ENCODE measurements around the gene AP1S2. TPM values are rescaled to one million over a fixed set of nuclear protein-coding genes. Genes with fewer than 3 reads are reported as not detected.

The AP1S2 gene
- total and polyA plus RNA-seq, 2 of the 13 experiments (the other 11 are each of a cell fraction or from before 2014, with no cell fraction given), result 10.1 to 18.8 TPM

- no peak for TF ChIP-seq MEF2D (CRISPR knock-in tag; IDR thresholded peaks at IDR 0.05)
These were observed 31.7 kb downstream of the AP1S2 start (continued) for GRCh38 chrX:15822922-15823321.

DNA sequence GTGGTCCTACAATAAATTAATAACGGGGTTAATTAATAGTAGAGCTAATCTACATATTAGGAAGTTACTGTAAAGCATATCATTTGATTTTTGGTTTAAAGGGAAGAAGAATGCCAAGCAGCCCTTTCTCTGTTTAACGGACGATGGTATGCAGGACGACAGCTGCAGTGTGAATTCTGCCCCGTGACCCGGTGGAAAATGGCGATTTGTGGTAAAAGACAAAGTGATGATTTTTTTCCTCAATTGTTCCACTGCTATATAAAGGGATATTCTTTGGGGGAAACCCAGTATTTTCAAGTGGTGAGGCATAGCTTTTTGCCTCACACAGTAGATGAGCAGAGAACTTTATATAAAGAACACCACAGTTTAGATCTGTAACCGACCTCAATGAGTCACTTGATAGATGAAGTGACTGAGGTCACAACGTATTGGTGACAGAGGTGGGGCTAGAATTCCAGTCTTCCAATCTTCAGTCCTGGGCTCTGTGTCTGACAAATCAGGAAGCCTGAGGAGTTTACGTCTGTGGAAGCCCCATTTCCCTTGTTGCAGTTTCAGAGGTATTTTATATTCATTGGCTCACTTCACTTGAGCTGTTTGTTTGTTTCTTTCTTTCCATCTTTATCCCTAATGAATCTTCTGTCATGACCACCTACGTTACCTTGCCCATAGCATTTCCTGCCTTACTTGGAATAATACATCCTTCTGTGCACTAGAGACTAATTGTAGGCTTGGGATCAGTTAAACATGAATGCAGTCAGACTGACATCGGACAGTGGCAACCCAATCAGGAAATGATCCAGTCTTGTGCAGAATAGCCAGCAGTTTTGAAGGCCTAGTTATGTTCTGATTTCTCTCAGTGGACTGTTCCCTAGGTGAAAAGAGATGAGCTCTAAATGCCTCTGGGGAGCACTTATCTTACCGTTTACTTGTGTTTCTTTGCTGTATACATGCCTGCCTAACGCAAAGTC is 34.2 kb downstream of the AP1S2 start:
- POLR2A ChIA-PET, result no interaction called here
- DNase-seq (ENCODE audit: low spot score) (no peak), FAIRE-seq (no peak), ATAC-seq (no peak)
- intact Hi-C loops (cut with micrococcal nuclease; ENCODE audit: unreplicated experiment) (no loop called here), in situ Hi-C loops (cut with HindIII; ENCODE audit: extremely low pct_ligation_motif_present, low pct_unique_long_range_greater_than_20kb) (no loop called here)
- no peaks in the 10 kb centered on the region for H3K27me3 ChIP-seq (ENCODE audit: control insufficient read depth in 1 of 2, insufficient read depth in 2 of 2, low read length in 2 of 2)
- no peak overlapping the region for H3K9ac ChIP-seq (ENCODE audit: insufficient read depth, low read depth, low read length)
- CTCF ChIA-PET (ENCODE audit: low intra/inter-chr PET ratio, low total read pairs), result no interaction called here
- TF ChIP-seq SRSF9 (IDR thresholded peaks at IDR 0.05; ENCODE audit: borderline replicate concordance, insufficient read depth, low read depth, low read length, poor library complexity, severe bottlenecking) (no peak), PHF5A (CRISPR knock-in tag; IDR thresholded peaks at IDR 0.05; ENCODE audit: low read depth, unreplicated experiment) (no peak), ELK4 (CRISPR knock-in tag; IDR thresholded peaks at IDR 0.05; ENCODE audit: borderline replicate concordance) (no peak)
- TF ChIP-seq, protein P1, sequence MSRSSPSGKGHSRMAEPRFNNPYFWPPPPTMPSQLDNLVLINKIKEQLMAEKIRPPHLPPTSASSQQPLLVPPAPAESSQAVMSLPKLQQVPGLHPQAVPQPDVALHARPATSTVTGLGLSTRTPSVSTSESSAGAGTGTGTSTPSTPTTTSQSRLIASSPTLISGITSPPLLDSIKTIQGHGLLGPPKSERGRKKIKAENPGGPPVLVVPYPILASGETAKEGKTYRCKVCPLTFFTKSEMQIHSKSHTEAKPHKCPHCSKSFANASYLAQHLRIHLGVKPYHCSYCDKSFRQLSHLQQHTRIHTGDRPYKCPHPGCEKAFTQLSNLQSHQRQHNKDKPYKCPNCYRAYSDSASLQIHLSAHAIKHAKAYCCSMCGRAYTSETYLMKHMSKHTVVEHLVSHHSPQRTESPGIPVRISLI (CRISPR knock-in tag; IDR thresholded peaks at IDR 0.05; ENCODE audit: borderline replicate concordance), result no peak
- TF ChIP-seq, protein P2, sequence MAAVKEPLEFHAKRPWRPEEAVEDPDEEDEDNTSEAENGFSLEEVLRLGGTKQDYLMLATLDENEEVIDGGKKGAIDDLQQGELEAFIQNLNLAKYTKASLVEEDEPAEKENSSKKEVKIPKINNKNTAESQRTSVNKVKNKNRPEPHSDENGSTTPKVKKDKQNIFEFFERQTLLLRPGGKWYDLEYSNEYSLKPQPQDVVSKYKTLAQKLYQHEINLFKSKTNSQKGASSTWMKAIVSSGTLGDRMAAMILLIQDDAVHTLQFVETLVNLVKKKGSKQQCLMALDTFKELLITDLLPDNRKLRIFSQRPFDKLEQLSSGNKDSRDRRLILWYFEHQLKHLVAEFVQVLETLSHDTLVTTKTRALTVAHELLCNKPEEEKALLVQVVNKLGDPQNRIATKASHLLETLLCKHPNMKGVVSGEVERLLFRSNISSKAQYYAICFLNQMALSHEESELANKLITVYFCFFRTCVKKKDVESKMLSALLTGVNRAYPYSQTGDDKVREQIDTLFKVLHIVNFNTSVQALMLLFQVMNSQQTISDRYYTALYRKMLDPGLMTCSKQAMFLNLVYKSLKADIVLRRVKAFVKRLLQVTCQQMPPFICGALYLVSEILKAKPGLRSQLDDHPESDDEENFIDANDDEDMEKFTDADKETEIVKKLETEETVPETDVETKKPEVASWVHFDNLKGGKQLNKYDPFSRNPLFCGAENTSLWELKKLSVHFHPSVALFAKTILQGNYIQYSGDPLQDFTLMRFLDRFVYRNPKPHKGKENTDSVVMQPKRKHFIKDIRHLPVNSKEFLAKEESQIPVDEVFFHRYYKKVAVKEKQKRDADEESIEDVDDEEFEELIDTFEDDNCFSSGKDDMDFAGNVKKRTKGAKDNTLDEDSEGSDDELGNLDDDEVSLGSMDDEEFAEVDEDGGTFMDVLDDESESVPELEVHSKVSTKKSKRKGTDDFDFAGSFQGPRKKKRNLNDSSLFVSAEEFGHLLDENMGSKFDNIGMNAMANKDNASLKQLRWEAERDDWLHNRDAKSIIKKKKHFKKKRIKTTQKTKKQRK (IDR thresholded peaks at IDR 0.05; ENCODE audit: low read length), result no peak
- no peak overlapping the region for H3K4me2 ChIP-seq (ENCODE audit: low read depth, low read length)
- WGBS (ENCODE audit: low lambda C conversion rate), result 89% methylated on average over 11 of the region's 14 CpGs
- BruUV-seq (replicated peaks), result no TSS peak
- no peak overlapping the region for H3K4me3 ChIP-seq (replicated peaks in 1 of 3; ENCODE audit: insufficient read depth in 1 of 3, low read depth in 2 of 3, low read length in 3 of 3)
- no peaks in the 10 kb centered on the region for H4K20me1 ChIP-seq (ENCODE audit: insufficient read depth, low read length)
- no peaks in the 10 kb centered on the region for H3K9me3 ChIP-seq (ENCODE audit: low read length)
- no peak overlapping the region for H2AFZ ChIP-seq (ENCODE audit: low read length)
- no peaks in the 10 kb centered on the region for H3K79me2 ChIP-seq (ENCODE audit: insufficient read depth, low read length)
- no peak overlapping the region for H3K27ac ChIP-seq (ENCODE audit: extremely low read length, insufficient read depth, low read length)
- H3K36me3 ChIP-seq (replicated peaks in 1 of 2; ENCODE audit: control insufficient read depth in 1 of 2, insufficient read depth in 2 of 2, low read length in 2 of 2), result peaks cover 2 to 3% of the 10 kb centered on the region in 2 experiments; a peak in 1 of 5 replicates
- no peaks in the 10 kb centered on the region for H3K4me1 ChIP-seq (ENCODE audit: insufficient read depth, low read length)

Data from HepG2 (cell line).